ENCODE results near the gene ZFY.

ZFY gene

GRCh38 chrY:3007967-3008366, 72.8 kb downstream of the ZFY start:
- no peak overlapping the region for H3K27ac ChIP-seq (ENCODE audit: low read depth, low read length)
- no peaks in the 10 kb centered on the region for H4K20me1 ChIP-seq (ENCODE audit: low read depth, low read length)
- no peaks in the 10 kb centered on the region for H3K9me2 ChIP-seq (replicated peaks; ENCODE audit: insufficient read depth, low read length)
- H2AFZ ChIP-seq (ENCODE audit: low read depth, low read length, severe bottlenecking), result no peak overlapping the region
- no peak overlapping the region for H3K4me3 ChIP-seq (ENCODE audit: insufficient read depth, low read length, poor library complexity, severe bottlenecking)
- no peaks in the 10 kb centered on the region for H3K9me3 ChIP-seq (ENCODE audit: insufficient read depth, low read length)
- no peaks in the 10 kb centered on the region for H3K79me2 ChIP-seq (ENCODE audit: insufficient read depth, low read length)
- no peak overlapping the region for H3K4me2 ChIP-seq (ENCODE audit: low read depth, low read length, poor library complexity, severe bottlenecking)
- no peak for TF ChIP-seq EZH2phosphoT487 (conservative IDR thresholded peaks at IDR 0.05; ENCODE audit: low read length)
- TF ChIP-seq, protein P1, sequence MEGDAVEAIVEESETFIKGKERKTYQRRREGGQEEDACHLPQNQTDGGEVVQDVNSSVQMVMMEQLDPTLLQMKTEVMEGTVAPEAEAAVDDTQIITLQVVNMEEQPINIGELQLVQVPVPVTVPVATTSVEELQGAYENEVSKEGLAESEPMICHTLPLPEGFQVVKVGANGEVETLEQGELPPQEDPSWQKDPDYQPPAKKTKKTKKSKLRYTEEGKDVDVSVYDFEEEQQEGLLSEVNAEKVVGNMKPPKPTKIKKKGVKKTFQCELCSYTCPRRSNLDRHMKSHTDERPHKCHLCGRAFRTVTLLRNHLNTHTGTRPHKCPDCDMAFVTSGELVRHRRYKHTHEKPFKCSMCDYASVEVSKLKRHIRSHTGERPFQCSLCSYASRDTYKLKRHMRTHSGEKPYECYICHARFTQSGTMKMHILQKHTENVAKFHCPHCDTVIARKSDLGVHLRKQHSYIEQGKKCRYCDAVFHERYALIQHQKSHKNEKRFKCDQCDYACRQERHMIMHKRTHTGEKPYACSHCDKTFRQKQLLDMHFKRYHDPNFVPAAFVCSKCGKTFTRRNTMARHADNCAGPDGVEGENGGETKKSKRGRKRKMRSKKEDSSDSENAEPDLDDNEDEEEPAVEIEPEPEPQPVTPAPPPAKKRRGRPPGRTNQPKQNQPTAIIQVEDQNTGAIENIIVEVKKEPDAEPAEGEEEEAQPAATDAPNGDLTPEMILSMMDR (IDR thresholded peaks at IDR 0.05; ENCODE audit: insufficient read depth, low read length, poor library complexity, severe bottlenecking), result no peak
- H3K9ac ChIP-seq (ENCODE audit: low read length), result no peak overlapping the region
- H3K36me3 ChIP-seq (ENCODE audit: low read length), result no peaks in the 10 kb centered on the region
- no peaks in the 10 kb centered on the region for H3K27me3 ChIP-seq (ENCODE audit: low read length)
- H3F3A ChIP-seq (ENCODE audit: insufficient read depth), result no peaks in the 10 kb centered on the region

- no peaks in the 10 kb centered on the region for H3K79me2 ChIP-seq (ENCODE audit: insufficient read depth, low read length)
These were observed 77.0 kb downstream of the ZFY start for GRCh38 chrY:3012226-3012625.

GRCh38 chrY:3016594-3016993, 81.4 kb downstream of the ZFY start:
- no peak overlapping the region for H3K9ac ChIP-seq (ENCODE audit: low read length)
- no peaks in the 10 kb centered on the region for H4K20me1 ChIP-seq (ENCODE audit: low read depth, low read length)
- no peak overlapping the region for H3K27ac ChIP-seq (ENCODE audit: low read depth, low read length)
- no peak overlapping the region for H3K4me3 ChIP-seq (ENCODE audit: insufficient read depth, low read length, poor library complexity, severe bottlenecking)
- H3K9me3 ChIP-seq (ENCODE audit: insufficient read depth, low read length), result no peaks in the 10 kb centered on the region
- H3K27me3 ChIP-seq (ENCODE audit: low read length), result no peaks in the 10 kb centered on the region
- no peak overlapping the region for H3K4me2 ChIP-seq (ENCODE audit: low read depth, low read length, poor library complexity, severe bottlenecking)
- no peaks in the 10 kb centered on the region for H3K79me2 ChIP-seq (ENCODE audit: insufficient read depth, low read length)
- TF ChIP-seq, protein P1 (IDR thresholded peaks at IDR 0.05; ENCODE audit: insufficient read depth, low read length, poor library complexity, severe bottlenecking), result no peak
- TF ChIP-seq EZH2phosphoT487 (conservative IDR thresholded peaks at IDR 0.05; ENCODE audit: low read length), result no peak
- H3F3A ChIP-seq (ENCODE audit: insufficient read depth), result no peaks in the 10 kb centered on the region
- no peaks in the 10 kb centered on the region for H3K36me3 ChIP-seq (ENCODE audit: low read length)
- H2AFZ ChIP-seq (ENCODE audit: low read depth, low read length, severe bottlenecking), result no peak overlapping the region
- no peaks in the 10 kb centered on the region for H3K9me2 ChIP-seq (replicated peaks; ENCODE audit: insufficient read depth, low read length)

More at GRCh38 chrY:3012226-3012625, 77.0 kb downstream of the ZFY start:
- Histone ChIP-seq H3K36me3 (ENCODE audit: low read length) (no peaks in the 10 kb centered on the region), H4K20me1 (ENCODE audit: low read depth, low read length) (no peaks in the 10 kb centered on the region), H3K4me3 (ENCODE audit: insufficient read depth, low read length, poor library complexity, severe bottlenecking) (no peak overlapping the region), H2AFZ (ENCODE audit: low read depth, low read length, severe bottlenecking) (no peak overlapping the region), H3K4me2 (ENCODE audit: low read depth, low read length, poor library complexity, severe bottlenecking) (no peak overlapping the region), H3K9me3 (ENCODE audit: insufficient read depth, low read length) (no peaks in the 10 kb centered on the region), H3K9me2 (replicated peaks; ENCODE audit: insufficient read depth, low read length) (no peaks in the 10 kb centered on the region), H3K9ac (ENCODE audit: low read length) (no peak overlapping the region), H3K27ac (ENCODE audit: low read depth, low read length) (no peak overlapping the region), H3K27me3 (ENCODE audit: low read length) (no peaks in the 10 kb centered on the region), H3F3A (ENCODE audit: insufficient read depth) (no peaks in the 10 kb centered on the region)
- no peak for TF ChIP-seq EZH2phosphoT487 (conservative IDR thresholded peaks at IDR 0.05; ENCODE audit: low read length)
- TF ChIP-seq, protein P1 (IDR thresholded peaks at IDR 0.05; ENCODE audit: insufficient read depth, low read length, poor library complexity, severe bottlenecking), result no peak
